SIG-M5 (cell line): Measurements from ENCODE around the gene FATE1.

Experiments
- DNase-seq: peaks from one replicate; lab custom pipeline; 2025; lab: John Stamatoyannopoulos, UW

Gene FATE1

DNA sequence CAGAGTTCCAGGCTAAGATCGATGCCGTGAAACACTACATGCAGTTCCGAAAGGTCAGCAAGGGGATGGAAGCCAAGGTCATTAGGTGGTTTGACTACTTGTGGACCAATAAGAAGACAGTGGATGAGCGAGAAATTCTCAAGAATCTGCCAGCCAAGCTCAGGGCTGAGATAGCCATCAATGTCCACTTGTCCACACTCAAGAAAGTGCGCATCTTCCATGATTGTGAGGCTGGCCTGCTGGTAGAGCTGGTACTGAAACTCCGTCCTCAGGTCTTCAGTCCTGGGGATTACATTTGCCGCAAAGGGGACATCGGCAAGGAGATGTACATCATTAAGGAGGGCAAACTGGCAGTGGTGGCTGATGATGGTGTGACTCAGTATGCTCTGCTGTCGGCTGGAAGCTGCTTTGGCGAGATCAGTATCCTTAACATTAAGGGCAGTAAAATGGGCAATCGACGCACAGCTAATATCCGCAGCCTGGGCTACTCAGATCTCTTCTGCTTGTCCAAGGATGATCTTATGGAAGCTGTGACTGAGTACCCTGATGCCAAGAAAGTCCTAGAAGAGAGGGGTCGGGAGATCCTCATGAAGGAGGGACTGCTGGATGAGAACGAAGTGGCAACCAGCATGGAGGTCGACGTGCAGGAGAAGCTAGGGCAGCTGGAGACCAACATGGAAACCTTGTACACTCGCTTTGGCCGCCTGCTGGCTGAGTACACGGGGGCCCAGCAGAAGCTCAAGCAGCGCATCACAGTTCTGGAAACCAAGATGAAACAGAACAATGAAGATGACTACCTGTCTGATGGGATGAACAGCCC is 28.0 kb downstream of the FATE1 start:
- no peak for DNase-seq

DNA sequence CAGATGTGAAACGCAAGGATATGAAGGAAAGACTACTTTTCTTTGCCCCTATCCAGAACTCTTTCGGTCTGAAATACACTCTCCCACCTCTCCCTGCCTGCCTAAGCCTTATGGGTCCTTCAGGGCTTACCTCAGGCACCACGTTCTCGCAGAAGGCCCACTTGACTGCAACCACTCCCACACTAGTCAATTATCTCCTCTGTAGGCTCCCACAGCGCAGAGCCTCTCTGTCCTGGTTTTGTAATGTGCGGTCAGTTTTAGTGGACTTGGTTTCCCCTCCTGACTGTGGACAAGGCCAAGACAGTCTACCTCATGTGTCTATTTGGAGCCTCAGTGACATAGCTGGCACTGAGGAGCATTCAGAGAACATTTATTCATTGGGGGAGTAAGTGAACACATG is 29.8 kb downstream of the FATE1 start:
- no peak for DNase-seq

DNA sequence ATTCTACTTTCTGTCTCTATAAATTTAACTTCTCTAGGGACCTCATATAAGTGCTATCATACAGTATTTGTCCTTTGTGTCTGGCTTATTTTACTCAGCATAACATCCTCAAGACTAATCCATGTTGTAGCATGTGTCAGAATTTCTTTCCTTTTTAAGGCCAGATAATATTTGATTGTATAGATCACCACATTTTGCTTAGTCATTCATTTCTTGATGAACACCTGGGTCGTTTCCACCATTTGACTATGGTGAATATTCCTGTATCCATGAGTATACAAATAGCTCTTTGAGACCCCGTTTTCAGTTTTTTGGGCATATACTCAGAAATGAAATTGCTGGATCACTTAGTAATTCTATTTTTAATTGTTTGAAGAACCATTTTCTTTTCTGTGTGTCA is 30.7 kb downstream of the FATE1 start:
- DNase-seq, result no peak

DNA sequence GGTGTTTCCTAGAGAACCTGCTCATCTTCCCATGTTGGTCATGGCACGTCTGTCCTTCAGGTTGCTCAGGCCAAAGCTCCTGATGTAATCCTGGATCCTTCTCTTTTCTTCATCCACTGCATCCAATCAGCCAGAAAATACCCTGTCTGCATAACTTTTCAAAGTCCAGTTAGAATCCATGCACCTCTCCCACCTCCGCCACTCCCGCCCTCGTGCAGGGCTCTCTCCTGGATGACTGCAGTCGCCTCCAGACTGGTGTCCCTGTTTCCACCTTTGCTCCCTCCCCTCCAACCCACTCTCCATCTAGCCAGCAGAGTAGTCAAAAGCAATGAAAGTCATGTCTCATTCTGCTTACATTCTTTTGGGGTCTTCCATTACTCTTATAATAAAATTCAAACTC is 34.7 kb downstream of the FATE1 start:
- no peak for DNase-seq

DNA sequence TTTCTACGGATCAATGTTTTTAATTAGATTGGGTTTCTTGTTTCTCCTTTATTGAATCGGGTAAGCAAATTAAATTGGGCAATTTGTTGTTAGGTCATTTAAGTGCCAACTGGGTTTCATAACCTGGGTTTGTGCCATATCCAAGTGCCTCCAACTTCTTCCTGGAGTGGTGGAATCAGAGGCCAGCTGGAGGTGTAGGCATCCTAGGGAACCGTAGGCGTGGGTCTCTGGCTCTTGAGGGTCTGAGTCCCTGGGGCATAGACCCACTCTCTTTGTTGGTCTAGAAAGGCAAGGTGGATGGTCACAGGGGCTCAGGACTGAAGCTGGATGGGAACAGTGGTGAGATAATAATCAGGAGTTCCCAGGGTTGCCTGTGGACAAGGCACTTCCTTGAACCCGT is 37.0 kb downstream of the FATE1 start:
- no peak for DNase-seq

DNA sequence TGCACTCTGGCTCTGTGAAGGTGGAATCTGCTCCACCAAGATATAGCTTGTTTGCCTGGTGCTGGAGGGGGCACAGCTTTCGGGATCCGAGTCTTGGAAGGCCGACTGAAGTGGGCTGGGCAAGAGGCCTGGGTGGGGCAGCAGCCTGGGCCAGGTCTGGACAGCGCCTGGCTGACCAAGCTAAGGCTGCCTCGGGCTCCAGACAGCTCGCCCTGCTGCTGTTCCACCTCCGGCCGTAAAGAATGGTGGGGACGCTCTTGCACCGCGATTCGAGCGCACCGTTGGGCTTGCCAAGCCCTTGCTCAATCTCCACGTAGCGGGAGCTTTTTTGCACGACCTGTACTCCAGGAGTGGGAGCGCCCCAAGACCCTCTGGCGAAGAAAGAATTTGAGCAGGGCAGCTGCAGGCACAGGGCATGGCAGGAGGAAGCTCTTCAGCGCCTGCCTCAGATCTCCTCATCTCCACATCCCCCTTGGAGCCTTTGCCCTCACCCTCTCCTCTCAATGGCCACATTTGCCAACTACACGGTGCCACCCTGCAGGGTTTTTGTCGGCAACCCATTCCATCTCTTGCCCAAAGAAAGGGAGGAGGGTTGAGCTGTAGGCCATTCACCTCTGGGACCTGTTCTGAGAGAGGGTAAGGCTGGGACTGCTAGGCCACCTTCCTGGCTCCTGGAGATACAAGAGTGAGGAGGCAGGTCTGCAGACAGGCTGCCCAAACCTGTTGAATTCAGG is 37.6 kb downstream of the FATE1 start:
- DNase-seq, result no peak

DNA sequence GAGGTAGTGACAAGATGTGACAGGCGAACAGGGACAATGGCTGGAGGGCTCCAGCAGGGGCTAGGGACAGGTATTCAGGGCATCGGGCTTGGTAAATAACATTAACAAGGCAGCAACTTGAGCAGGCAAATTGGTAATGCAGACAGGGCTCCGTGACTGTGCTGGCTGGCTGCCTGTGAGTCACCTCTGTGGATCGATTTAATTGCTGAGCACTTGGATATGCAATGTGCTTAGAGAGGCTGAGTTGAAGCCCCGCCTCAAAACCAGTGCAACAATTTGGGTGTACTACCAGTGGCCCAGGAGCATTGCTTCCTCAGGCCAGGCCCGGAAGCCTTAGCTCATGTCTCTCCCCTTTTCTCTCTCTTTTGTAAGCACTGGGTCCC is 38.2 kb downstream of the FATE1 start:
- no peak for DNase-seq

DNA sequence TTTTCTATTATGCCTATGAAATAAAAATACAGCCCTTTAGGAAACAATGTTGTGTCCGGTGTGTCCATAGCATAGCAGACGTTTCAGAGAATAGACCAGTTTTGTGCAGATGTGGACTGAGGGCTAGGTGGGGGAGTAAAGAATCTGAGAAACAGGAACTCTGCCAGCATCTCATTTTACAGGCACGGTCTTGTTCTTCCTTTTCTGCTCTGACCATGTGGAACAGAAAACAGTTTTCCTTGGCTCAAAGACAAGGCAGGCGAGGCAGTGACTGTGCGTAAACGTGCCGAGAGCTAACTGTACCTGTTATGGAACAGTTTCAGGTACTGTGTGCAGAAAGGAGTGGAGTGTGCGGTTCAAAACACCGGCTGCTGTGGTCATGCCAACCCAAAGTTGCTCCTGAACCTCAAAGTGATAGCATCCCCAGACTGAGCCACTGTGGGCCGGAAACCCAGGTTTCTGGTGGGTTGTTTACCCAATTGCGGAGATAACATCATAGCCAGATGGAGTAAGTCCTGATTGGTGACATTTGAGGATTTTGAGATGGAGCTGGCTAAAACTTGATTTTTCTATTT is 38.9 kb downstream of the FATE1 start:
- no peak for DNase-seq

DNA sequence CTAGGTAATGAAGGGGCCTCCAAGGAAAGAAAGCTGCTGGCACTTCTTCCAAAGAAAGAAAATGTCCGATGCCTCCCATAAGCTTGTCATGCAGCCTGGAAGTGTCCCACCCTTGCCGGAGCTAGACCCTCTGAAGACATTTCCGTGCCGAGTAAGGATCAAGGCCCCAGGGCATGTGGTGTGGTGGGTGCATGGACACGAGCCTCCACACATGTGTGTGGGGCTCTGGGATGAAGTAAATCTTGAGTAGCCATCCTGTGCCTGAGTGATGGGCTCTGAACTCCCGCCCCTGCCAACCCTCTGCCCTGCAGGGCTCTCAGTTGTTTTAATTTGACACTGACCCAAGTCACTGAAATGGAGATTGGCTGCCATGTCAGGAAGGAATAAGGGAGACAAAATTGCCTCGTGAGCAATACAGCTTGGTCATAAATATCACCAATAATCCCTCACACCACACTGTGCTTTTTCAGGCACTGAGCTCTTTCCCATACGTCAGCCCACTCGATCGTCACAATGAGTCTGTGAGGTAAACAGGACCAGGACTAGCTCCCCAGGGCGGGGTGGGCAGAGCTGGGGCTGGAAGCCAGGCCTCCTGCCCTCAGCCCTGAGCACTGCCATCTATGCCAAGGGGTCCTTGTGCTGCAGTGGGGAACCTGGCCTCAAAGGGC is 43.3 kb downstream of the FATE1 start:
- DNase-seq, result no peak

DNA sequence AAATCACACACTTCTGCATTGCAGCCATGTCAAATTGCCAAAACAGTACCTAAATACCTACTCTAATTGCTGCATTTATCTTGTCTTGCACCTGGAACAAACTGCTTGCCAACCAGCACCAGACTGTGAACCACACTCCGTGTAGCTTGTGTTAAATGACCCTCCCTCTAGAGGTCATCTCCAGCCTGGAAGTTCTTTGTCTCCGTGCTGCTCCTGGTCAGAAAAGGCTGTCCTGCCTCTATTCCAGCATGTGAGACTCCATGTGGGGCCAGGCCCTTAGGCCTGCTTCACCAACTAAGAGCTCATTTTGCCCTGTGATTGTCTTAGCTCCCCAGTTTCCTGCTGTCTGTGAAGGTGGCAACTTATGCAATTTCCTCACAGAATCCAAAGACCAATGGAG is 47.0 kb downstream of the FATE1 start:
- DNase-seq, result no peak

DNA sequence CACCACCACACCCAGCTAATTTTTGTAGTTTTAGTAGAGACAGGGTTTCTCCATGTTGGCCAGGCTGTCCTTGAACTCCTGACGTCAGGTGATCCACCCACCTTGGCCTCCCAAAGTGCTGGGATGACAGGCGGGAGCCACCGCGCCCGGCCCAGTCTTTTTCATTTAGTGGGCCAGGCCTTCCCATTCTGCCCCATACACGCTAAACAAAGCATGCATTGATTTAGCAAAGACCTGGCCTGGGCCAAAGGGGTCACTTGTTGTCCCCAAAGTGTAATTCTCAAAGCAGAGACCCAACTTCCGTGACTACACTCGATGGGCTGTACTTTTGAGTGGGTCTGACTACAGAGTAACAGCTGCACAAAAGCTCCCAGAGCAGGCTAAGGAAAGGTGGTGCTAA is 47.9 kb downstream of the FATE1 start:
- DNase-seq, result no peak

DNA sequence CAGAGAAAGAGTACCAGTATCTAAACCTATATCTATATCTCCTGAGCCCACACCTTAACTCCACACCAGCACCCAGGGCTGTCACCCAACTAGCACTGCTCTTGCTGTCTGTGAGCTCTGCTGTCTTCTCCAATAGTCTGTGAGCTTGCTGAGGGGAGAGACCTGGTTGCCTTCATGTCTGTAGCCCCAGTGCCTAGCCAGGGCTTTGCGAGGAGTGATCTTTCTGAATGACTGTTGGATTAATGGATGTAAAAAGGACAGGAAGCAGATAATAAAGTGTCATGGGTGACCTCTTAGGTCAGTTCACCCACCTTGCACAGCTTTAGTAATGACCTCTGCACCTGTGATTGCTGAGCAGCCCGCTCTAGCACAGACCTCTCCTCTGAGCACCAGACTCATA is 49.2 kb downstream of the FATE1 start:
- DNase-seq, result no peak

DNA sequence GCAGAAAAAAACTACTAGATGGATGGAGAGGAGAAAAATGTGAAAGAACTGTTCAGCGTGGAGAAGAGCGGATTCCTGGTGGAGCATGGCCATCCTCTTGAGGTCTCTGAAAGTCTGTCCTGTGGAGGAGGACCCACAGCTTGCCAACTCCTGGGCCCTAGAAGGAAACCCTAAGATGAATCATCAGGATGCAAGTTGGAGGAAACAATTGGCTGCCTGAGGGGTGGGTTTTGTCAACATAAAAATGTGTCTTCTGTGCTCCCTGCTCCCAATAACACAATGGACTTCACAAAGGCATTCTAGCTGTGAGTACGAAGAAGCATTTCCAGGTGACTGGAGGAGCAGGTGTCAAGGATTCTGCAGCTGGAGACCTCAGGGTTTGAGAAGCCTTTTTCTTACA is 55.9 kb downstream of the FATE1 start:
- no peak for DNase-seq
